ENCODE results near the gene TACR2. TPM values are rescaled to one million over a fixed set of nuclear protein-coding genes. Genes with fewer than 3 reads are reported as not detected.
A peak's percentile ranks its signal among the peaks of the same experiment; 100 is the strongest.

The TACR2 gene
- total and polyA plus RNA-seq, 7 donors, result 6.0 to 184 (median 162) TPM; not detected in 1

- TF ChIP-seq CTCF (IDR thresholded peaks at IDR 0.05) (no peak), EP300 (IDR thresholded peaks at IDR 0.05) (no peak), POLR2A (IDR thresholded peaks at IDR 0.05) (no peak), POLR2AphosphoS5 (IDR thresholded peaks at IDR 0.05) (no peak)
- Histone ChIP-seq H3K36me3 (no peaks in the 10 kb centered on the region), H3K9me3 (no peaks in the 10 kb centered on the region), H3K4me3 (no peak overlapping the region), H3K27ac (peak overlapping the region; percentile 16 to 64 (median 48)), H3K4me1 (peaks cover 0 to 19% (median 17%) of the 10 kb centered on the region in 4 donors), H3K27me3 (no peaks in the 10 kb centered on the region)
- WGBS, 2 donors, result 35 to 51% methylated on average over 5 of the region's 5 CpGs
- intact Hi-C loops (cut with DNase I), result no loop called here
- peak; percentile 65 for DNase-seq
Measured at GRCh38 chr10:69439813-69440506, 23.2 kb upstream of the TACR2 start.

GRCh38 chr10:69439350-69439739 is 22.6 kb upstream of the TACR2 start:
- H3K27me3 ChIP-seq, result no peaks in the 10 kb centered on the region
- H3K4me3 ChIP-seq, result no peak overlapping the region
- TF ChIP-seq POLR2A (IDR thresholded peaks at IDR 0.05) (no peak), EP300 (IDR thresholded peaks at IDR 0.05) (no peak), POLR2AphosphoS5 (IDR thresholded peaks at IDR 0.05) (peak in 3 of 4 donors; percentile 24 to 27 (median 25)), CTCF (IDR thresholded peaks at IDR 0.05) (no peak)
- H3K9me3 ChIP-seq, result no peaks in the 10 kb centered on the region
- peak overlapping the region; percentile 44 to 65 (median 58) for H3K27ac ChIP-seq
- WGBS, 2 donors, result 20 to 63% methylated on average over 5 of the region's 5 CpGs
- intact Hi-C loops (cut with DNase I), result no loop called here
- no peaks in the 10 kb centered on the region for H3K36me3 ChIP-seq
- DNase-seq, result peak; percentile 85
- H3K4me1 ChIP-seq, result peaks cover 0 to 19% (median 17%) of the 10 kb centered on the region in 4 donors

GRCh38 chr10:69438536-69439349 is 22.0 kb upstream of the TACR2 start:
- H3K27ac ChIP-seq, result peak overlapping the region; percentile 44 to 65 (median 58)
- intact Hi-C loops (cut with DNase I), result no loop called here
- 15 to 35% methylated on average over 10 of the region's 10 CpGs for WGBS, 2 donors

More at GRCh38 chr10:69438536-69439349, 22.0 kb upstream of the TACR2 start:
- Histone ChIP-seq H3K4me1 (peaks cover 0 to 19% (median 17%) of the 10 kb centered on the region in 4 donors), H3K27me3 (no peaks in the 10 kb centered on the region), H3K9me3 (no peaks in the 10 kb centered on the region), H3K4me3 (no peak overlapping the region), H3K36me3 (no peaks in the 10 kb centered on the region)
- DNase-seq, result peak; percentile 49
- TF ChIP-seq POLR2A (IDR thresholded peaks at IDR 0.05) (no peak), EP300 (IDR thresholded peaks at IDR 0.05) (no peak), POLR2AphosphoS5 (IDR thresholded peaks at IDR 0.05) (no peak), CTCF (IDR thresholded peaks at IDR 0.05) (no peak)

All from sigmoid colon (tissue), 7 donors.